Stimulated activated naive CD8-positive, alpha-beta T cell treated with anti-CD3 and anti-CD28 coated beads, Interleukin-15, Interleukin-2, amounts not matched to agents 100 U/mL and 50 U/mL, for 24 hours (primary cell): ENCODE measurements around the gene C20orf204.
"Not testable (repeated sequence)": the region's sequence is repeated elsewhere in the genome, so short reads cannot be mapped to it uniquely, and the experiment has no call there.

ENCODE experiments used
- ATAC-seq: fragments of 150-1000 bp; cut with Tn5 transposase; one replicate; pipeline ENCODE4 v1.10.0; 2021
- DNase-seq: peaks from one replicate; pipeline ENCODE4 v3.0.0; 2021

C20orf204 gene, protein sequence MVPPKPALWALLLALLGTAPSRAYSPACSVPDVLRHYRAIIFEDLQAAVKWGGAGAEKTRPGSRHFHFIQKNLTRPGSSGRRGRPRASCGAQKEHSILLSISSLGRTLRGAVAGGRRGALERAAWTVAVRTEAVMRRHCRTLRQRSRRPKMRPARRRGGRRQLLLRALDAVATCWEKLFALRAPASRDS

GRCh38 chr20:64035933-64036345 lies at the start of gene C20orf204:
Gene C20orf204, plus strand, starts transcription at chr20:64036182. Its CDS starts 142 bp downstream, at chr20:64036324.
- ATAC-seq (no peak), DNase-seq (no peak)

- ATAC-seq: no peak
- DNase-seq: no peak
These were observed 35.1 kb upstream of the C20orf204 start for GRCh38 chr20:64000906-64001305.

DNA sequence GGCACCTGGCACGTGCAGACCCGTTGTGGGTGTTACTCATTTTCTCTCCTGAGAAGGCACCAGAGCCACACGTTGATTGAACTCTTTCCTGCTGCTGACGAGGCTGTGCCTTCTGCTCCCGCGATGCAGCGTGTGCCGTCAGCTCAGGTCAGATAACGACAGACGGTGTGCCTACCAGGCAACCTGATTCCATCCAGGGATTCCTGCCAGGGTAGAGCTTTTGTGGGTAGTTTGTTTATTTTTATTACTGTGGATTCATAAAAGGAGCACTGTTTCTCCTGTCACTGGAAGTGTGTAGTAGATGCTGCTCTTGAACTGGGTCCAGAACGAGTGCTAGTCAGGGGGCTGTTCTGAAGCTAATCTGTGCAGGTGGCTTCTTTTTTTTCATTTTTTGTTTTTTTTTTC lies 34.4 kb upstream of the C20orf204 start:
- ATAC-seq: peak; percentile 49

DNA sequence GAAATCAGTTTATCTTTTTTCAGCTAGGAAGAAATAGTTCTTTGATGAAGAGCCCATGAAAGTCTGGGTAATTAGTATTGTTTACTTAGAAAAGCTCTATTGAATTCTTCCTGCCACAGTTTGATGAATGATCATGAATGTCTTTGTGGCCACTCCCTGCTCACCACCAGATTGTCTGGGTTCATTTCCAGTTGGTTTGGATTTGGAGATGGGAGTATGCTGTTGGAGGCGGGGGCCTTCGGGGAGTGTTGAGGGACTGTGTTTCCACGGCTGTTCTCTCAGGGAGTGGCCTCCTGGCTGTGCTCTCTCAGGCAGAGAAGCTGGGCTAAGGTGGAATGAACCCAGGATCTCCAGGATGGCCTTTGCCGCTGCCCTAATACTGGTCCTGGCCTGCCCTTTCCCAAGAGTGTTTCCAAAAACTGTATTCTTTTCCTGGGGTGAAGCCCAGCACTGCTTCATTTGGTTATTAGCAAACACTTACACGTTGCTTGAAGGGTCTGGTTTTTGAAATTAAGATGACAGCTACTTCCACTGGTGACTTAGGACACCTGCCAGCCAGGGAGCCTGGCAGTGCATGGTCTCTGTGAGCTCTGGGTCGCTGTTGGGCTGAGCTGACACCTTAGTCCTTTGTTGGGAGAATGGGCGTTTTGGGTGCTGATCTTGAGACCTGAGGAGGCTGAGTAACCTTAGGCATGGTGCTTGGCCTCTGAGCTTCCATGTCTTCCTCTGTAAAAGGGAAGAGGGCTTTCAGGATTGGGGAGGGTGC lies 31.8 kb upstream of the C20orf204 start:
- DNase-seq (no peak), ATAC-seq (no peak)

More for the DNA sequence above, 34.4 kb upstream of the C20orf204 start:
- DNase-seq: no peak

DNA sequence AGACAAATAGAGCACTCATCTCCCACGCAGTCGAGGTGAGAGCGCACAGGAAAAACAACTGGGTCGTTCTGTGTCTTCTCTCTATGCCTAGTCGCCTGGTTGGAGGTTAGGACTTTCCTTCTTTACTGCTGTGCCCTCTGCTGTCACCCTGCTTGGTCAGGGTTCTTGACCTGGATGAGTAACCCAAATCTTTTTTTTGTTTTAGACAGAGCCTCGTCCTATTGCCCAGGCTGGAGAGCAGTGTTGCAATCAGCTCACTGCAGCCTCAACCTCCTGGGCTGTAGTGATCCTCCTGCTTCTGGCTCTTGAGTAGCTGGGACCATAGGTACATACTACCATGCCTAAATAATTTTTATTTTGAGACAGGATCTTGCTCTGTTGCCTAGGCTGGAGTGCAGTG lies 30.6 kb upstream of the C20orf204 start:
- ATAC-seq: no peak
- no peak for DNase-seq

DNA sequence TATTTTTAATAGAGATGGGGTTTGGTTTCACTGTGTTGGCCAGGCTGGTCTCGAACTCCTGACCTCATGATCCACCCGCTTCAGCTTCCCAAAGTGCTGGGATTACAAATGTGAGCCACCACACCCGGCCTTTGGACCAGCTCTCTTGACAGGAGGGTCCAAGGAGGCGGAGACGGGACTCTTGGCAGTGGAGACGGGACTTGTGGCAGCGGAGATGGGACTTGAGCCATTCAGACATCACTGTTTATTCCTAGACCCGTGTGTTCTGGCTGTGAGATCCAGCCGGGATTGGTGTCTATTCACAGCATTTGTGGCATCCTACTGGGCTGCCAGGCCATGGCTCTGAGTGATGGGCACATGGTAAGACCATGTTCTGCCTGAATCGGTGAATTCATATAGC lies 29.5 kb upstream of the C20orf204 start:
- DNase-seq (no peak), ATAC-seq (no peak)

DNA sequence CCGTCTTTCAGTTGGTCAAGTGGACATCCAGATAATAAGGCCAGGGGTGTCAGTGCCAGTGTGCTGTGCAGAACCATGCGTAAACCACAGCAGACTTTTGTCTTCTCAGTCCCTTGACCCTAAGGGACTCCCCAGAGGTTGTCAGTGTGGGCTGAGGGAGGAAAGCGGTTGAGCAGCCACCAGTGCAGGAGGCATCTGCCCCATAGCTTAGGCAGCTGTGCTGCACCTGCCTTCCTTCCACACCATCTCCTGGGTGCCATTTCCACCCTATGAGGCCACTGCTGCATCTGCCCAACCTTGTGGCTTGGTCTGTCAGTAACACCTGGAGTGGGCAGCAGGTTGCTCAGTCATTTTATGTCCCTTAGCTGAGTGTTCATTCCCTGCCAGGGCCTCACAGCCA lies 29.1 kb upstream of the C20orf204 start:
- DNase-seq (no peak), ATAC-seq (no peak)

- ATAC-seq: peak; percentile 44
- DNase-seq: no peak
These were observed 26.1 kb upstream of the C20orf204 start for GRCh38 chr20:64009811-64010387.

GRCh38 chr20:64010711-64011237 lies 25.2 kb upstream of the C20orf204 start:
- peak; percentile 44 for ATAC-seq
- DNase-seq: no peak

GRCh38 chr20:64011366-64011779 lies 24.6 kb upstream of the C20orf204 start:
- no peak for ATAC-seq
- DNase-seq: no peak

- not testable (repeated sequence) for DNase-seq, ATAC-seq
These were observed 23.4 kb upstream of the C20orf204 start for GRCh38 chr20:64012385-64013154.

- DNase-seq (no peak), ATAC-seq (no peak)
These were observed 20.3 kb upstream of the C20orf204 start for GRCh38 chr20:64015635-64016034.

DNA sequence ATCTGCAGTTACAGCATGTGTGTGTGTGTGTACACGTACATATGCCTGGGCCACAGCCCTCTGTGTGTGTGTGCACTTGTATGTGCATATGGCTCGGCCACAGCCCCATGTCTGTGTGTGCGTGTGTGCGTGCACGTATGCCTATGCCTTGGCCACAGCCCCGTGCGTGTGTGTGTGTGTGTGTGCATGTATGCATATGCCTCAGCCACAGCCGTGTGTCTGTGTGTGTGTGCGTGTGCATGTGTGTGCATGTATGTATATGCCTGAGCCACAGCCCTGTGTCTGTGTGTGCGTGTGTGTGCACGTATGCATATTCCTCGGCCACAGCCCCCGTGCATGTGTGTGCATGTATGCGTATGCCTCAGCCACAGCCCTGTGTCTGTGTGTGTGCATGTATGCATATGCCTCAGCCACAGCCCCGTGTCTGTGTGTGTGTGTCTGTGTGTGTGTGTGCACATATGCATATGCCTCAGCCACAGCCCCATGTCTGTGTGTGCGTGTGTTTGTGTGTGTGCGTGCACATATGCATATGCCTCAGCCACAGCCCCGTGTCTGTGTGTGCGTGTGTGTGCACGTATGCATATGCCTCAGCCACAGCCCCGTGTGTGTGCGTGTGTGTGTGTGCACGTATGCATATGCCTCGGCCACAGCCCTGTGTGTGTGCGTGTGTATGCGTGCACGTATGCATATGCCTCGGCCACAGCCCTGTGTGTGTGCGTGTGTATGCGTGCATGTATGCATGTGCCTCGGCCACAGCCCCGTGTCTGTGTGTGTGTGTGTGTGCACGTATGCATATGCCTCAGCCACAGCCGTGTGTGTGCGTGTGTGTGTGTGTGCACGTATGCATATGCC lies 14.6 kb upstream of the C20orf204 start:
- ATAC-seq: no peak
- DNase-seq: no peak

DNA sequence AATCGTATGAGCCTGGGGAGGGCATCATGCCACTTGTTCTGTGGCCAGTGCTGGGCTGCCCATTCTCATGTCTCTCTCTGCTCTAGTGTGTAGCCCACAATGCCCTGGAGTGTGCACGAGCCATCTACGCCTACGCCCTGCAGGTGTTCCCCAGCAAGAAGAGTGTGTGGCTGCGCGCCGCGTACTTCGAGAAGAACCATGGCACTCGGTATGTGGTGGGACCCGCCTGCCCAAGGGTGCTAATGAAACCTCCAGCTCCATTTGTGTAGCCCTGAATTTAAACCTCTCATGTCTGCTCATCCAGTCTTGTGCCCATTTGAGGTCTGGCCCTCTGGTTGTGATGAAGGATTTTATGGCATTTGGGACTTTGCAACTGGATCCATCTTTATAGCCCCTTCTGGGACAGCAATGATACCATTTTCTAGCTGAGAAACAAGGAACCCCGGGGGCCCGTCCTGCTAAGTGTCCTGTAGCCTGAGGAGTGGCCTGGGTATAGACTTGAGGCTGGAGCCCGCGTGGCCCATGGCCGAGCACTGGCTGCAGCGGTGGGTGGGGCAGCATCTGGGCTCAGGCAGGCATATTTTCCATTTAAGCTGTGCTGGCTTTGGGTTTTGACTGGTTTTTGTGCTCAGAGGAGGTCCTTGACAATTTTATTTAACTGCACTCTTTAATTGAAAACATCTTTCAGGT lies 13.2 kb upstream of the C20orf204 start:
- ATAC-seq (no peak), DNase-seq (no peak)

DNA sequence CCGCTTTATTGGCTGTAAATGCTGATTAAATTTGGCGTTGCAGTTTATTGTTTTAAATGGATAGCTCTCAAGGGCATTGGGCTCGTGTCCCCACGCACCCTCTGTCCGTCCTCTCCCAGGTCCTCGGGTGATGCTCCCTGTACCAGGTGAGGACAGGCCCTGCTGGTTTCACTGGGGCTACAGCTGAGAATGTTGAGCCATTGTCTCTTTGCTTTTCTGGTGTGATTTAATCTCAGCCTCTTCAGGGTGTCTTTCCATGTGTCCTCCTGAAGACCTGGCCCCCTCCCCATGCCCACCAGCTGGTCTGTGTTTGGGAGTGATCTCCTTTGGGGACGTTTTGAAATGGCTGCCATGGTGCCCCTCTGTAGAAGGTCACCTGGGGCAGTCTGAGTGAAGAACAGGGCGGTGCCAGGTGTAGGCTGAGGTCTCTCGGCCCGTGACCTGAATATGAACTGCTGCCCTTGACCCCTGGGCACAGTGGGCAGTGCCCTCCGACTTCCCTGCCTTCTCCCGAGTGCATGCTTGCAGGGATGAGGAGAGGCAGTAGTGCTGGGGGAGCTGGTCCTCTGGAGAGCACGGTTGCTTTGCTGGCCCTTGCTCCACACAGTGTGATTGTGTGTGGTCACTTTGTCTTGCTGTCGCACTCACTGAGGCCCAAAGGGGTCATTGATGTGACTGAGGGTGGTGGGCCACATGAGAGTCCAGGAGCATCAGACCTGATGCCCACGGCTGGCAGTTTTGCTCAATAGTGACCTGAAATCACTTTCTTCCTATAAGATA lies 12.4 kb upstream of the C20orf204 start:
- no peak for DNase-seq
- ATAC-seq: no peak

DNA sequence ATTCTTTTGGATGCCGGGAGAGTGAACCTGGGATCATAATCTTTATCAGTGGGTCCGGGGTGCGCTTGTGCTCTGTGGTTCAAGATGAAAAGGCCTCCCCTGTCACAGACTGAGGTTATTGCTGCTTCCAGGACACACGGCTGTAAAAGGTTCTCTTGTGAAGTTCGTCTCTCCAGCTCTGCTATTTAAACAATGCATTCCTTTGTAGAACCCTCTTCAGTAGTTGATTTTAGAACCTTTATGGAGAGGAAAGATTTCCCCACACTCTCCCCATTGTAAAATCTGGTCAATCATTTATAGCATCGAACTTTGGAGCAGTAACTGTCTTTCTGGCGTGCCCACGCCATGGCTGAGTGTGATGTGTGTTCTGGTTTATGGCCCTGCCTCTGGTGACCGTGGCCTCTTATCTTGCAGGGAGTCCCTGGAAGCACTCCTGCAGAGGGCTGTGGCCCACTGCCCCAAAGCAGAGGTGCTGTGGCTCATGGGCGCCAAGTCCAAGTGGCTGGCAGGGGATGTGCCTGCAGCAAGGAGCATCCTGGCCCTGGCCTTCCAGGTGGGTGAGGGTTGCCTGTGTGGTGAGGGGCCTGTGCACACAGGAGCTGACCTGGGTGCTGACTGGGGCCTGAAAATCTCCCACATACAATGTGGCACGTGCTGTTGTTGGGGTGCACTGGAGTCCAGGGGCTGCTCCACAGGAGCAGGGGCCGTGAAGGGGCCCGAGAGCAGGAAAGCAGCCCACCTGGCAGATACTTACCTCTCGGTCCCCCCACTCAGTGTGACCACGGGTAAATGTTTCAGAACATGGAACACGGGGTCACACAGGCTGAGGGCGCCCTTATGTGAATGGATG lies 11.6 kb upstream of the C20orf204 start:
- DNase-seq: no peak
- ATAC-seq: no peak

DNA sequence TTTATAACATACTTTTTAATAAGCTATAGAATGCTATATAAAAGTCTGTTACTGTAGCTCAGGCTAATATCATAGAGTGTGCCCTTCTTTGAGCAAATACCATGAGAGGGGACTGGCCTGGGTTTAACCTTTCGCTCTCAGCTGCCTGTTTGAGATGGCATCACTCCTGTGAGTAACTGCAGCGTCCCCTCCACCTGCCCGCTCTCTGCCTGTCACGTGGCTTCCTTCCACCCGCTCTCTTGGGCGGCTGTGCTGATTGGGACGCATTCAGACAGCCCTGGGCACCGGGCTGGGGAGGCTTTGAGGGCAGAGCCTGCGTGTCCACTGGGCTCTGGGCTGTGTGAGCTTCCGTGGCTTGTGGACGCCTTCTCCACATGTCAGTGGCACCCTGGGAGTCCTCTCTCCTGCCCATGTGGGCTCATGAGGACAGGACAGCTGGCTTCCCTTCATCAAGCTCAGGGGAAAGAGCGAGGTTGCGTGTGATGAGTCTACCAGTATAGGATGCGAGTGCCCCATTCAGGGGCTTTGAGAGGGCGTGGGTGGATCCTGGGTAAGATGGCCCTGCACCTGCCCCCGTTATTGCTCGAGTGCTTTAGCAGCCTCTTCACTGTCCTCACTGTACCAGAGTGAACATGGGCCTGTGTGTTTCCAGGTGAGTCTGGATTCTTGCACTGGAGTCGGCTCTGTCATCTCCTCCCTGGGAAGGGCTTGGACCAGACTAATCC lies 10.7 kb upstream of the C20orf204 start:
- DNase-seq (no peak), ATAC-seq (no peak)

GRCh38 chr20:64025826-64026412 lies 10.1 kb upstream of the C20orf204 start:
- ATAC-seq: no peak
- no peak for DNase-seq
